ENCODE data around the gene GADD45G.

Gene GADD45G

DNA sequence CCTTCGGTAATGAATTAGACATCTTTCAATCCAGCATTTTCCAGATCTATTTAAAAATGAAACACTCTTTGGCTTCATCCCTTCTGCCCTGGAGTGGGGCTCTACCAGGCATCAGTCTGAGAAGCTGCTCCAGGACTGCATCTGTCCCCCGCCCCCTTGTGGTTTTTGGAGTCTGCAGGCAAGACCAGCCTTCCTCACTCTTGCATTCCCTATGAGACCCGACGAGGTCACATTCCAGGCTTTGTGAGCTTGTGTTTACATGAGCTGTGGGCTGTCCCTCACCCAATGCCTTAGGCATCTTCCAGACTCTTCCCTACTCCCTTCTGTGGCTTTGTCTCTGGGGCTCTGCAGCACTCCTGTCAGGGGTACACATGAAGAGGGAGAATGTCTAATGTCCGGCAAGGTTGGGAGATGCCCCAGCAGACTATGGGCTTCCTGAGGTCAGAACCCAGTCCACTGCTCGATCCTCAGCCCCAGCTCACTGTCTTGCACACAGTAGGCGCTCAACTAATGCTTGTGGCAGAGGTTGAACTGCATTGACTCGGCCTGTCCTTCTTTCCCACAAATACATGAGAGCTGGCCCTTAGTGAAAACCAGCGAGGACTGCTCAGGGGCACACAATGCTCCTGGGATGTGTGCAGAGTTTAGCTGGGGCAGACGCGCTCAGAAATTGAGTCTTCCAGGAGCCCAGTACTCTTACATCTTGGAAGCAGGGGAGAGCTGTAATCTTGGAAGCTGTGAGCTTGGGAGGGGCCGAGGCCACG is 11.7 kb upstream of the GADD45G start:
- DNase-seq: no peak

DNA sequence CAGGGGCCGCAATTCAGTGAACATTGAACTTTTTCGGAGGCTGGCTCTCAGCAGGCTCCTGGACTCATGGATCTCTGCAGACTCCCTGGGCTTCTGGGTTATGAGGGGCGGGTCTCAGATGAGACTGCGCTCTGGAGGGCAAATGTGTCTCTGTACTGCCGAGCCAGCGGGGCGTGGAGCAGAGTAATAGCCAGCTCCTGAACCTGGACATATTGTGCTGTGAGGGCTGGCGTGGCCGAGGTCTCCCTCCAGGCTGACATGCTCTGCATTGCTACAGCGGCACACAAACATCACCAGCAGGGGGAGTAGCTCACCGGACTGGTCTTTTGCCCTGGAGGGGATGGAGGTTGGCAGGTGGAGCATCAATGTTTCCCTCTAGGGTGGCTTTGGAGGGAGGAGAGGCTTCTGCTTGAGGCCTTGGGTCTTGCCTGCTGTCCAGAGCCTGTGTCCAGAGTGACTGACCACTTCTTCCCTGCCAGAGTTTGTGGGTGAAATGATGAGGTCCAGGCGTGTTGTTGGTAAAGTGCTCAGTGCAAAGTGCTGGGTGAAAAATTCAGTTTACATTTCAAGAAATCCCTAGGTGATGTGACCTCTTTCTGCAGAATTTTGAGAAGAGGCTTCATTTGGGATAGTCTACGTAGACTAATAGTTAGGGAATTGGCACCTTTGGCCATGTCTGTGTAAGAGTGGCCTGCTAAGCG is 10.9 kb upstream of the GADD45G start:
- peak; percentile 73 to 79 for DNase-seq

DNA sequence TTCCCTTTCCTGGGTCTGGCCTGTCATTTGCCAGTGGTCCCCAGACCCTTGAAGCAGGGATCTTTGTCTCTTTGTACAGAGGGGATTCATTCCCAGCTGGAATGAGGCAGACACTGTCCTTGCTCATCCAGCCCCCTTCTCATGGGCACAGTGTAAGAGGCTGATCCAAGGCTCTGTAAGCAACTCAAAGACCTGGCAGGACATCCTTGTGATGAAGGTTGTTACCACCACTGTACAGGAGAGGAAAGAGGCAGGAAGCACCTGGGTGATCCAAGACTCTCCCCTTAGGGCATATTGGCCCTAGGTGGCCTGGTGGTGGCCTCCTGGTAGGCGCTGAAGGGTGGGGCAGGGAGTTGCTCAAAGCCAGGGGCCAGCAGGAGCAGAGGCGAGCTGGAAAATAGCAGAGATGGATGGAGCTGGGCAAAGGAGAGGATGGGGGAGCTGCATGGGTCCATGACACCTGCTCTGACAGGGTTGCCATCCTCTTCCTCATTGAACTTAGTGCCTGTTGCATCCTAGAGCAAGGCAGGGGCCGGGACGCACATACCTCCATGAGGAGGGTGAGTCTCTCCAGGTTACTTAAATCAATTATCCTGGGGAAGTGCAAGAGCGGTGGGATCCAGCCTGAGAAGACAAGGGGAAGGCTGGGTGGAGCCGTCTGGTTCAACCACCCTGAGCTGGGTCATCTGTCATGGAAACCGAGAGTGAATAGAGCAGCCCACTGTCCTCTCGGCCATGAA is 9.8 kb upstream of the GADD45G start:
- DNase-seq: no peak

DNA sequence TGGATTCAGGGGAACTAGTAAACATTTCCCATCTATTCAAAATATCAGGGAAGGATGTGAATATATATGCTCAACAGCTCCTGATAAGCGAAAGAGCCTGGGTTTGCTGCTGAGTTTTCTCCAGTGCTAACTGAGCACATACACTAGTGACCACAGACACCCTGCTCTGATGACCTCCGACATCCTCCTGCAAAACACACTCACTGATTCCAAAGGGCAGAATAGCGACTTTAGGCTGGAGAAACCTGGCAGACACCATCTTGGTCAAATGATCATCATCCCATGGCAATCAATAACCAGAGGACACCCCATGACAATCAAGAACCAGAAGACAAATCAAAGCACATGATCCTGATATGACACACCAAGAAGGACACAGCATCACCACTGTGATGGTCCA is 9.2 kb upstream of the GADD45G start:
- DNase-seq: no peak

DNA sequence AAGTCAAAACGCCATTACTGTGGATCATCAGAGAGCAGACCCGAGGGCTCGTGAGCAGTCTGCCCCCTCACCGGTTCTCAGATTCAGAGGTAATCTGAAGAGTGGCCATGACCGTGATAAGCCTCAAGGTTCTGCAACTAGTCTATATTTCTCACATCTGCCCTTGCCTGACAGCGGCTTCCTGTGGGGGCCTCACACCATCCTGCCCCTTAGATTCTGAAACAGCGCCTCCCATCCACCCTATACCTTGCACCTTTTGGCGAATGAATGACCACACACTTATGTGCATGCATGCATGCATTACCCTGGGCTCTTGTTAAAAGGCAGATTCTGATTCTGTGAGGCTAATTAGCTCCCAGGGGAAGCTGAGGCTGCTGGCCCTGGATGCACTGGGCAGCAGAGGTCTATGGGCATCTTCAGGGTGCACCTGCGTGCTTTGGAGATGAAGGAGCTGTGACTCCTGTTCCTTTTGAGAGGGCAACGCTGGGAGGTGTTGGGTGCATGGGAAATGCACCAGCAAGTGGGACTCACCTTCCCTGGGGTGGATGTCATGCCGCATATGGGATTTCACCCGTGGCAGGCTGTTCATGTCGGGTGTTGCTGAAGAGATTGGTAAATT is 7.8 kb upstream of the GADD45G start:
- no peak for DNase-seq

DNA sequence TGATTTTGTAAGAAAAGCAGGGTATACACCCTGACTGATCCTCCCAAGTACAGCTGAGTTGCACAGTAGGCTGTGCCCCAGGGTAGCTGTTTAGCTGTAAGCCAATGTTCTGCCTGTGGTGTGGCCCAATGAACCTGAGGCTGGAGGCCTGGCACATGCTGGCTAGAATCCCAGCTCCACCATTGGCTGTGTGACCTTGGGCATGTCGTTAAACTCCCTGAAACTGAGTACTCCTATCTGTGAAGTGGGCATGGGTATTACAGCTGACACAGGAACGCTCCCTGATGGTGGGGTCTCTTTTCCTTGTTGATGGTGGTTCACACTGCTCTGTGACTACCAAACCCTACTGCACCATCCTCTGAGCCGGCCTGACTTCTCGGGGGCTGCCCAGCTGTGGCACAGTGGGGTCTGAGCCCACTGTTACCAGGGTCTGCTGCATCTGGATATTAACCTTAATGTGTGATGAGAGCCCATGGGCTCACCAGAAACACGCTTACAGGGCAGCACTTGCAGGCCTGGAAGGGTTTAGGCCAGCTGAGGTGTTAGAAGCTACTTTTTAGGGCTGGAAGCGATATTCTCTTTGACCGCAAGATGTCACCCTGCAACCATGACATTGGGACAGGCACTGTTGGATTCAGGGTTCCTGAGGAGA is 7.0 kb upstream of the GADD45G start:
- DNase-seq: peak; percentile 55 to 65

DNA sequence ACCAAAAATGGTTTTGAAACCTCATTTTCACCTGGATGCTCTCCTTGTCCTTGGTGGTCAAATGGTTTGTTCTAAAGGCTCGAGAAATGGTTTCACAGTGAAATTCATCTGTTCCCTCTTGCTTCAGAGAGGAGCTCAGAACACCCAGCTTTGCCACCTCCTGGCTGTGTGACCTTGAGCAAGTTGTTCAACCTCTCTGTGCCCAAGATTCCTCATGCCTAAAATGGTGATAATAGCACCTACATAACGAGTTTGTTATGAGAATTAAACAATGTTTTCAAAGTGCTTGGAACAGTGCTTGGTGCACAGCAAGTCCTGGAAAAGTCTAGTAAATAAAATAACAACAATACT is 6.5 kb upstream of the GADD45G start:
- no peak for DNase-seq

DNA sequence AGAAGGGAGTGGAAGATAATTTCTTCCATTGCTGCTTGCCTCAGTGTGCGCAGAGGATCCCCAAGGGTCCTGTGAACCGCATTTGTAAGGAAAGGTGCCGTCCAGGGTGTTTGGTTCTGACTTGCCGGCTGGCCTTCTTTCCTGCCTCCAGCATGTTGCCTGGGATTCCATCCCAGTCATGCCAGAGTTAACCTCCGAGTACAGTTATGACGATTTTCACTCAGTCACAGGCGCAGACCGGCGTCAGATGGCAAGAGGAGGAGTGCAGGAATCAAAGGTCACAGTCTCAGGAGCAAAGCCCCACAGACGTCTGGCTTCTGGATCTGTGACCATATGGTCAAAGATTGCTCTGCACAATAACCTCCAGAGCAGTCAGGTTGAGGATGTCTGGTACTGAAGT is 5.9 kb upstream of the GADD45G start:
- DNase-seq: no peak

DNA sequence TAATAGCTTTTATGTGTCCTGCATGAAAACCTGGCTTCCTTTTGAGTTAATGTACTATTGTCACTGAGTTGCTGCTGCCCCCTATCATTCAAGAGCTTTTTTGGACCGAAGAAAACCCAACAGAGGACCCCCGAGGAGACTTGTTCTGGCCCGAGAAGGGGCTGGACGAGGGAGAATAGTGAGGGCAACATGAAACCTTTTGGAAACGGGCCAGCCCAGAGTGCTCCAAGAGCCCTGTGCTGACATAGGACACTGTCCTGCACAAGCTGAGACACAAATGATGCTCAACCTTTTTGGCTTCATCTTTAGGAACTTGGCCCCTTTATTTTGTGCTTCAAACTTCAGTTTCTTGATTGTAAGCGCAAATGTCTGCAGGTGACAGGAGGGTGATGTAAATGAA is 4.0 kb upstream of the GADD45G start:
- DNase-seq: no peak

DNA sequence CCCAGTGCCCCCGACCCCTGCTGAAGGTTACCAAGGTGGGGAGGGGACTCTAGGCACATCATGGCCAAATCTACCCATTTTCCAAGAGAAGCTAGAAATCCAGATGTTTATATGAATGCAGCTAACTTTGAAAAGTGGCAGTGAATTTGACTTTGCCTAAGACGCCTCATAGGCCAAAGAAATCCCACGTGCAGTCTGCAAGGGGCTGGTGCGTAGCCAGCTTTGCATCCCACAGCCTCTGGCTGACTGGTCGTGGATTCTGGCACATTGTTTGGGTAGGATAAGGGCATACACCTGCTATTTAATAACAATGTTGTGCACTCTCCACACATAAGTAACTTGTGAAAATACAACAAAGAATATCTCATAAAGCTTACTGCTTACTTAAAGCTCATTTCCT is 3.5 kb upstream of the GADD45G start:
- DNase-seq: no peak

DNA sequence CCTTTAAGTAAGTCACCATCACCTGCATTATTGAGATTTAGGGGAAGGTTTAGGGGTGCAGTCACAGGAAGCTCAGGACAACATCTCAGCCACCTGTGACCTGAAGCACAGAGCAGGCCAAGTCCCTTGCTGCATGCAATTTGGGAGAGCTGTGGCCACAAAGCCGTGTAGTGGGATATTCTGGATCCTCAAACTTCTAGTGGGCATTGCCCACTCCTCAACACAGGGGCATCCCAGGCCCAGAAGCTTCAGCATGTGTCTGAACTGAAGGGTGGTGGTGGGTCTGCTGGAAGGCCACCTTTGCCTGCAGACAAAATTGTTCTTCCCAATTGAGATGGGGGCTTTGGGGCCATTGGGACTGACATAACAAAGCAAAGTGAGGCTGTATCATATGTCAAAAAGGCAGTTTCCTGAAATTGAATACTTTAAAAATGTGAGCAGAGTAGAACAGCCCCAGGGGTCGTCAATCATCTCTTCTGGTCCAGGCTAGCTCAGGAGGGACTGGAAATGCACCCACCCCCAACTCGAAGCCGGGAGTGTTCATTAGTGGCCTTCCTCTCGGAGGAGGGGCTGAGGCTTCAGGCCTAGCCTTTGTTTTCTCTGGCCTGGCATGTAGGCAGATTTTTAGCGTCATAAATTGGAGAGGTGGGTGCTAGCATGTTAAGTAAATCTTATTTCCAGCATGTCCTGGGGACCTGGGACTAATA is 2.8 kb upstream of the GADD45G start:
- no peak for DNase-seq

DNA sequence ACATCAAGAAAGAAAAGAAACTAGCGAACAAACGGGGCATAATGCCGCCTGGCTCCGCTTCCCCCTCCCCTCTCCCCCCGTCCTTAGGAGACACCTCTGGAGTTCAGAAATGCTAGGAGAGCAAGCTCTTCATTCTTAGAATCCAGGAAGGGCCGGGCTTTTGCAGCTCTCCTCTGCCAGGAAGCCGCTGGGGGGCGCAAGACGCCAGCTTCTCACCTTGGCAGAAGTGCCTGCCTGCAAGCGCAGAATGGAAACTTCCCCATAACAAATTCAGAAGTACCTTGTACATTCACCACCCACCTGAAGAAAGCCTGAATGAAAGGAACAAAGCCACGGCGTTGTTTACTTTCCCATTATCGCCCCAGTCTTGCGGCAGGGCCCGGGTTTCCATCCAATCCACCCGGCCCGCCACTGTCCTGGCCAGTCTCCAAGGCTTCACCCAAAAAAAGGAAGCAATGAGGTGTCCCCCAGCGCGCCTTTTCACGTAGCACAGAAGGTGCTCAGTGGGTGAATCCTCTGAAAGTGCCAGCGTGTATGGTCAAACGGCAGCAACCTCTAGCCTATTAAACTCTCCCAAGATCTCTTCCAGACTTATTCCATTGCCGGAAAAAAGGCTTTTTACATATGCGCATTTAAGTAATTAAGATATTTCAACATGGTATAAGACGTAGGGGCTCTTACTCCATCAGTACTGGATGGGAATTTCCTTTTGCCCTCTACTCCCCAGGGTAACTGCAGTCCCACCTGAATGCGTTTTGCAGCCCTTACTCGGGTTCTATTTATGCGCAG is 1.6 kb upstream of the GADD45G start:
- DNase-seq: peak; percentile 93 to 95

DNA sequence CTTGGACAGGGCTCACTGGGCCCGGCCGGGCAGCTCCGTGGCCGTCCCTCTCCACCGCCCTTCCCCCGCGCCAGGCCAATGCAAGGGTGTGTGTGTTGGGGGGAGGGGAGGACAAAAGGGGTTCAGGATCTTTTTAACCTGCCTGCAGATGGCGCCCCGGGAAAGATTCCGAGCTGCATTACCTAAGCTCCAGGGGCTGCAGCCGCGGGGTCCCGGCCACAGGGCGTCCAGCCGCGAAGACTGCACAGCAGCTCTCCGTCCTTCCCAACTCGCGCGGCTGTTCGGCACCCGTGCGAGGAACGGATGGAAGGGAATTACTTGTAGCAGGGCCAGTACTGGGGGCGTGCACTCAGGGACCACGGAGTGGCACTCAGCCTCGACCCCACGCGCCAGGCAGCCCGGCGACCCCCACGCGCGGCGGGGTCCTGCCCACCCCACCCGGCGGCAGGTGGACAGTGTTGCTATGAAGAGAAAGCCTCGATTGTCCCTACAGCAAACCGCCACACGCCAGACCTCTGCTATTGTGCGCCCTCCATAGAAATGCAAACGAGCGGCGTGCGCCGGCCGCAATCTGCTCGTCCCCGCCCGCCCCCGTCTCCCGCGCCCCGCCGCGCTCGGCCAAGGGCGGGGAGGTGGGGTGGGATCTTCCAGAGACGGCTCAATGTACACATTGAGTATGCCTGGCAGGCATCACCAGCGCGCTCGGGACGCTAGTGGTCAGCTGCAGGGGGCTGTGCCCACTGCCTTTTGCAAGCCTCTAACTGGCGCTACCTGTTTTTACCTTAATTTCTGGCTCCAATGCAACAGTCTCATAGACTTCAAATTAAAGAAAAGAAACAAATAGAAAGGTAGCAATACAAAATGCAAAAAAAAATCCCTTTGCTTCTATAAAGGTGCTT is 796 bp upstream of the GADD45G start:
- peak; percentile 50 to 58 for DNase-seq

DNA sequence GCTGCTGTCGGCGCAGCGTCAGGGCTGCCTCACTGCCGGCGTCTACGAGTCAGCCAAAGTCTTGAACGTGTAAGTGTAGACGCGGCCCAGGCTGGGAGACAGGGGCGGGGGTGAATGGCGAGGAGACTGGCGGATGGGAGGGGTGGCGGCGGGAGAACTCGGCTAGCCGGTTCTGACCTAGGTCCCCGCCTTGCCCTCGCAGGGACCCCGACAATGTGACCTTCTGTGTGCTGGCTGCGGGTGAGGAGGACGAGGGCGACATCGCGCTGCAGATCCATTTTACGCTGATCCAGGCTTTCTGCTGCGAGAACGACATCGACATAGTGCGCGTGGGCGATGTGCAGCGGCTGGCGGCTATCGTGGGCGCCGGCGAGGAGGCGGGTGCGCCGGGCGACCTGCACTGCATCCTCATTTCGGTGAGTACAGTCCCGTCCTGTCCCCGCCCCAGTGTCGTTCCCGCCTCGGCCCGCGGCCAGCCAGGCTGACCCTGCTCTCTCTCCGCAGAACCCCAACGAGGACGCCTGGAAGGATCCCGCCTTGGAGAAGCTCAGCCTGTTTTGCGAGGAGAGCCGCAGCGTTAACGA is 745 bp downstream of the GADD45G start:
- peak; percentile 66 to 71 for DNase-seq

DNA sequence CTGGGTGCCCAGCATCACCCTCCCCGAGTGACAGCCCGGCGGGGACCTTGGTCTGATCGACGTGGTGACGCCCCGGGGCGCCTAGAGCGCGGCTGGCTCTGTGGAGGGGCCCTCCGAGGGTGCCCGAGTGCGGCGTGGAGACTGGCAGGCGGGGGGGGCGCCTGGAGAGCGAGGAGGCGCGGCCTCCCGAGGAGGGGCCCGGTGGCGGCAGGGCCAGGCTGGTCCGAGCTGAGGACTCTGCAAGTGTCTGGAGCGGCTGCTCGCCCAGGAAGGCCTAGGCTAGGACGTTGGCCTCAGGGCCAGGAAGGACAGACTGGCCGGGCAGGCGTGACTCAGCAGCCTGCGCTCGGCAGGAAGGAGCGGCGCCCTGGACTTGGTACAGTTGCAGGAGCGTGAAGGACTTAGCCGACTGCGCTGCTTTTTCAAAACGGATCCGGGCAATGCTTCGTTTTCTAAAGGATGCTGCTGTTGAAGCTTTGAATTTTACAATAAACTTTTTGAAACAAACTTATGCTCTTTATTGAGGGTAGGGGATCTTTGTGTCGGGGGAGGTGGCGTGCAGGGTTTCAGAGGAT is 1.3 kb downstream of the GADD45G start:
- DNase-seq: peak; percentile 48 to 52

DNA sequence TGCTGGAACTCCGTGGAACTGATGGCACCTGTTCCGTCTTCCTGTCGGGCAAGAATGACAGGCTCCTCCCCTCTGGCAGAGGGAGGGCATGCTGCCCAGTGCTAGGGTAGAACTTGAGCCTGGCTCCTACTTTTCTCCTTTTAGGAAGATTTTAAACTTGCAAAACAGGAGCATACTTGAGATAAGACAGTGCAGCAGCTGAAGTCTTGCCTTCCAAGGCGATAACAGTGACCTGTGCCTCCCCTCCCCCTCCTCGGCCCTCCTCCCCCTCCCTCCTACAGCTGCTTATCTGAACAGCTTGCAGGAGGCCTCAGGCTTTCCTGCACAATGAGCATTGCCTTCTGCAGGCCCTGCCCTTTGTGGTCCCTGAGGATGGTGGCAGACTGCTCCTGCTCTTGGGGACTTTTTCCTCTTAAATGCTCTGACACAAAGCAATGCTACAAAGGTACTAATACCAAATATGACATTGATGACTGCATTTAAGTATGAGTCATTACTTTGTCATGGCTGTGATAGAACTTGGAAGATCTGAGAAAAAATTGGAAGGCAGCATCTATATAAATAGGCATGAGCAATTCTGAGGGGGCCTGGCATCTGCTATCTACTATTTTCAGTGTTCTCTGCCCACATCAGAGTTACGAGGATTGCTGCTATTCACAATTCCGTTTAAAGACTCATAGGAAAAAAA is 2.0 kb downstream of the GADD45G start:
- DNase-seq: peak; percentile 56 to 68

DNA sequence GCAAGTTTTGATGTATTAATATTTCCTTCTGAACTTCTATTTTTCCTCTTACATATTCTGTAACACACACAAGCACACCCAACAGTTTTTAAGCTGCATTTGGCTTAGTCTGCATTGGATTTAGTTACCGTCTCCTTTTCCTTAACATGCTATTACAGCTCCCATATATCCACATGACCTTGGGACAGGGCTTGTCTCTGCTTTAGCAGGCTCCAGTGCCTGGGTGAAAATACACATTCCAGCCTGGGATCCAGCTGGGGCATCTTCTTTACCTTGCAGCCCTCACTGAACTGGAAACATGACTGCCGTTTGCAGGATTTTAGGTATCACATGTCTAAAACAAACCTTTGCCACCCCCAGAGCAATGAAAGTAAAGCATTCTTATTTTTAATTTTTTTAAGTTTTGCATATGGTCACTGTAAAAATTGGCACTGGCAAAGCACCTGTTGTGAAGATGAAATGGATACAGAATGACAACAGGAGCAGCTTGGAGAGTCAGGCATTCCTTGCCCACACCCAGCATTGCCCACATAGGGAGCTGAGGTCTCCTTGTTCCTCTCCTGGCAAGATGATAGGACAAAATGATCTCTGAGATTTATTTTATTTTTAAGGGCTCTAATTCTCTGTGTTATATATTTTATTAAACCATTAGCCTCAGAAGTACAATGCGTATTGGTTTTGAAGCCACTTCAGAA is 4.0 kb downstream of the GADD45G start:
- DNase-seq: no peak

DNA sequence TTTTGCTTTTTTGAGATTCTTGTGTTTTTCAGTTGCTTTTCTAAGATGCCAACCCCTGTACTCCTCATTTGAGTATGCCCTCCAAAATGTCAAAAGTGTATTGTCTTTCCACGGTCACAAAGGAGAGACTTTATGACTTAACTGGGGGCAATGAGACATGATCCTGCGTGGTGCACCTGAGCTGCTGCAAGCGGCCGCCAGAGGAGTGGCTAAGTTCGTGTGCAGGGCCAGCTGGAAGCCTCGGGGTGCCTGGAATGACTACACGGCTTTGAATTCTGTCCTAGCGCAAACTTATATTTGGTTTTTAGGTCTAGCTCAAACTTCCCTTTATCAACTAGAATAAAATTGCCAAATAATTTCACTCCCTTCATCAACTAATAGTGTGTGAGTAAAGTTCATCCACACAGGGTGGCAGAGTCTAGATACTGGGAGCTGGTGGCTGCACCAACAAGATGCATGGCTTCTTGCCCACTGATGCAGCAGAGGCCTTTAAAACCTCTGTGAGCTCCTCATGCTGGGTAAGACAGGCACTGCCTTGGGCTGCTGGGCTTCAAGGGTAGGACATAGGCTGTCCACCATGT is 4.7 kb downstream of the GADD45G start:
- DNase-seq: no peak
